Tibial nerve (tissue), 3 donors: ENCODE data around the gene DIP2A.

ENCODE experiments used
- POLR2A ChIP-seq, 2 donors: fragments of 450-650 bp; IDR thresholded peaks; one replicate each; pipeline ENCODE4 v1.6.1; 2017; ENCODE audit warnings: antibody characterized with exemption in 2 of 2, mild to moderate bottlenecking in 2 of 2, moderate library complexity in 2 of 2
- TF ChIP-seq, protein P1 (sequence below), 5 experiments: fragments of 200-600 bp in 3 of 5; fragments of 450-650 bp in 2 of 5; sonication (generic) in 3 of 5; IDR thresholded peaks; one replicate each; pipeline ENCODE4 v1.5.1; 2016 to 2019; ENCODE audit warnings: antibody characterized with exemption in 5 of 5, mild to moderate bottlenecking in 3 of 5, moderate library complexity in 2 of 5

DNA sequence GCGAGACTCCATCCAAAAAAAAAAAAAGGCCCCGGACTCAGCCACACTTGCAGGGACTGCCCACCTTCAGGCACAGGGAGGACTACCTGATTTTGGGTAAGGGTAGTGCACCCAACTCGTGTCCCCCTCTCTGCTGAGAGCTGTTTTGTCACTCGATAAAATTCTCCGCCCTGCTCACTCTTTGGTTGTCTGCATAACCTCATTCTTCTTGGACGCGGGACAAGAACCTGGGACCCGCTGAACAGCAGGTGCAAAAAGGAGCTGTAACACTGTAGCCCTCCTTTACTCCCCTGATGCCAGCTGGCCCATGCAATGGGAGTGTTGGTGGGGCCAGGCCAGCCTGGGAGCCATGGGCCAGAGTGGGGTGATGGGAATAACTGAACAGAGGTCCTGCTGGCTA lies 135.6 kb downstream of the DIP2A start:
- TF ChIP-seq, protein P1, sequence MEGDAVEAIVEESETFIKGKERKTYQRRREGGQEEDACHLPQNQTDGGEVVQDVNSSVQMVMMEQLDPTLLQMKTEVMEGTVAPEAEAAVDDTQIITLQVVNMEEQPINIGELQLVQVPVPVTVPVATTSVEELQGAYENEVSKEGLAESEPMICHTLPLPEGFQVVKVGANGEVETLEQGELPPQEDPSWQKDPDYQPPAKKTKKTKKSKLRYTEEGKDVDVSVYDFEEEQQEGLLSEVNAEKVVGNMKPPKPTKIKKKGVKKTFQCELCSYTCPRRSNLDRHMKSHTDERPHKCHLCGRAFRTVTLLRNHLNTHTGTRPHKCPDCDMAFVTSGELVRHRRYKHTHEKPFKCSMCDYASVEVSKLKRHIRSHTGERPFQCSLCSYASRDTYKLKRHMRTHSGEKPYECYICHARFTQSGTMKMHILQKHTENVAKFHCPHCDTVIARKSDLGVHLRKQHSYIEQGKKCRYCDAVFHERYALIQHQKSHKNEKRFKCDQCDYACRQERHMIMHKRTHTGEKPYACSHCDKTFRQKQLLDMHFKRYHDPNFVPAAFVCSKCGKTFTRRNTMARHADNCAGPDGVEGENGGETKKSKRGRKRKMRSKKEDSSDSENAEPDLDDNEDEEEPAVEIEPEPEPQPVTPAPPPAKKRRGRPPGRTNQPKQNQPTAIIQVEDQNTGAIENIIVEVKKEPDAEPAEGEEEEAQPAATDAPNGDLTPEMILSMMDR (IDR thresholded peaks at IDR 0.05) = no peak
- no peak for TF ChIP-seq POLR2A (IDR thresholded peaks at IDR 0.05)
